CD4-positive, alpha-beta T cell treated with Interleukin-2 at 100 ng/mL for 4 hours (primary cell): ENCODE measurements around the gene PLEKHG7.
"Not testable (repeated sequence)": the region's sequence is repeated elsewhere in the genome, so short reads cannot be mapped to it uniquely, and the experiment has no call there.

Experiments
- DNase-seq: peaks from one replicate; pipeline ENCODE4 v3.0.0-alpha.2; 2020; ENCODE audit warnings: low spot score

Gene PLEKHG7

DNA sequence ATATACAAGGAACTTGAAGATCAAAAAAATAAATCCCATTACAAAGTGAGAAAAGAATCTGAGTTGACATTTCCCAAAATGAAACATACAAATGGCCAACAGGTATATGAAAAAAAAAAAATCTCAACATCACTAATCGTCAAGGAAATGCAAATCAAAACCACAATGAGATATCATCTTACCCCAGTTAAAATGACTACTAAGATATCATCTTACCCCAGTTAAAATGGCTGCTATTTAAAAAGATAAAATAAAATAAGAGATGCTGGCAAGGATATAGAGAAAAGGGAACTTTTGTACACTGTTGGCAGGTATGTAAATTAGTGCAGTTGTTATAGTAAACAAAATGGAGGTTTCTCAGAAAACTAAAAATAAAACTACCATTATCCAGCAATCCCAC lies 44.4 kb downstream of the PLEKHG7 start:
- DNase-seq = no peak

DNA sequence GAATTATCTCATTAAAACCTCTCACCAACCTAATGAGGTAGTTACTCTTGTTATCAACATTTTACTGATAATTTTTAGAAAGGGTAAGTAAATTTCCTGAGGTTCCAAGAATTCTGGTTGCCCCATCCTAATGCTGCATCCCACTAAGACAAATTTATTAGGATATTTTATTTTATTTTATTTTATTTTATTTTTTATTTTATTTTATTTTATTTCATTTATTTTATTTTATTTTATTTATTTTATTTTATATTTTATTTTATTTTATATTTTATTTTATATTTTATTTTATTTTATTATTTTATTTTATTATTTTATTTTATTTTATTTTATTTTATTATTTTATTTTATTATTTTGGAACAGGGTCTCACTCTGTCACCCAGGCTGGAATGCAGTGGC lies 46.9 kb downstream of the PLEKHG7 start:
- DNase-seq = not testable (repeated sequence)

GRCh38 chr12:92753976-92754885 lies 51.4 kb downstream of the PLEKHG7 start:
- no peak for DNase-seq

DNA sequence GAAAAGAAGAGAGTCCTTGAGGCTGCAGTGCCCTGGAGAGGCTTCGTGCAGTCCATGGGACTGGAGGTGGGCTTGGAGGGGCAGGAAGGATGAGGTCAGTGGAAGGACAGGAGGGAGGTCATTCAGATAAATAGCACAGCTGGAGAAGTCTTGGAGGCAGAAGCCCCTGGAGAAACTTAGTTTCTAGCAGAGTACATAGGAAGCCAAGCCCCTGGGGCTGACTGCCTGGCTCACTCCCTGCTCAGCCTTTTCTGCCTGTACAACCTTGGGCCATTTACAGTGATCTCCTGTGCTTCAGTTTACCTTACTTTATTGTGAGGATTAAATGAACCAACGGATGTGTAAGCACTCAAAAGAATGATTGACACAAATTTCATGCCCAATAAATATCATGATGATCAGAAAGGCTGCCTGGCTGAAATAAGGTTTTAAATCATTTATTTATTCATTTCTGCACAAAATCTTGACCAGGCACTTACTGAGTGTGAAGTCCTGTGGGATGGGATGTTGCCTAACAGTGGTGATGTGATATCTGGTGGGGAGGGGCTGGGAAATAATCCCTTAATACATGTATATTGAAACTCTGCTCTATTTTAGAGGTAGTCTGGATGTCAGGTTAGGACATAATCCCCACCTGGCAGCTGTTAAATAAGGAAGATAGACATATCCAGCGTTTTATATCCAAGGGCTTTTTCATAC lies 54.3 kb downstream of the PLEKHG7 start:
- no peak for DNase-seq

DNA sequence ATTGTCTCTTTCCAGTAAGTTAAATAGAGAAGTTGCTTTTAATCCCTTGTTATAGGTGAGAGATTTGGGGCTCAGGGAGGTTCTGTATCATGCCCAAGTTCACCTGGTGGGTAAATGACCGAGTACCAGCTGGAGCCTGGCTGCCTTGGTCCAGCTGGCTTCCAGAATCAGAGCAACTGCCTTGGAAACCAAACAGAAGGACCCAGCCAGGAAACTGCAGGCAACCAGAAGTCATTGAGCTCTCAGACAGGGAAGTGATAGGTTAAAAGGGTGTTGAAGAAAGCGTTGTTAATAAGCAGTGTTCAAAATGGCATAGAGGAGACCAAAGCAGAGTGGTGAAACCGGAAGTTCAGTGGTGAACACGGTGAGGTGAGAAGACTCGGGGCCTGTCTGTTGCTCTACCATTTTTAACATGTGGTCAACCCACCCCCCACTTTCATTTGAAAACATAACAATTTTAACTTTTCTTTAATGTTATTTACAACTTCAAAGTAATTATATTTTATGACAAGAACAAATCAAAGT lies 54.9 kb downstream of the PLEKHG7 start:
- no peak for DNase-seq

- DNase-seq = no peak
Measured at GRCh38 chr12:92759634-92760268, 57.0 kb downstream of the PLEKHG7 start.

GRCh38 chr12:92762773-92763172 lies 60.0 kb downstream of the PLEKHG7 start:
- DNase-seq = no peak

GRCh38 chr12:92764831-92765230 lies 62.0 kb downstream of the PLEKHG7 start:
- DNase-seq = no peak

- no peak for DNase-seq
Measured at GRCh38 chr12:92765871-92766270, 63.1 kb downstream of the PLEKHG7 start.

GRCh38 chr12:92769124-92769901 lies 66.5 kb downstream of the PLEKHG7 start:
- DNase-seq = no peak

- DNase-seq = no peak
Measured at GRCh38 chr12:92771001-92771400, 68.2 kb downstream of the PLEKHG7 start.

- no peak for DNase-seq
Measured at GRCh38 chr12:92775416-92775815, 72.6 kb downstream of the PLEKHG7 start.

- DNase-seq = no peak
Measured at GRCh38 chr12:92778525-92778924, 75.7 kb downstream of the PLEKHG7 start.

DNA sequence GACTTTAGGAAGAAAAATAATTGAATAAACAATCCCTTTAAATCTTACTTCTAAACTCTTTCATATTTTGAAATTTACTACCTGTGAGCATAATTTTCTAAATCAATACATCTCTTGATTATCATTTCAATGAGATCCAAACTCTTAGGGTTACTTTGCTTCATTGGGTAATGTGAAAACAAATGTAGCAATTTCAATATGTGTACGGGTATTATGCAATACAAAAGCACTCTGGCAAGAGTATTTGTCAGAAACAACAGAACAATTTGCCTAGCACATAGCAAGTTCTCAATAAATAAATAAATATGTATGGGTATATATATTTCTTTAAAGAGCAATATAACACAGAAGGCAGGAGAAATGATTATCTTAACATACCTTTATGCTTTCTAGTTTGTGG lies 77.1 kb downstream of the PLEKHG7 start:
- DNase-seq = no peak

GRCh38 chr12:92784356-92784755 lies 81.6 kb downstream of the PLEKHG7 start:
- DNase-seq = no peak

- peak; percentile 73 for DNase-seq
Measured at GRCh38 chr12:92784797-92785562, 82.2 kb downstream of the PLEKHG7 start.

DNA sequence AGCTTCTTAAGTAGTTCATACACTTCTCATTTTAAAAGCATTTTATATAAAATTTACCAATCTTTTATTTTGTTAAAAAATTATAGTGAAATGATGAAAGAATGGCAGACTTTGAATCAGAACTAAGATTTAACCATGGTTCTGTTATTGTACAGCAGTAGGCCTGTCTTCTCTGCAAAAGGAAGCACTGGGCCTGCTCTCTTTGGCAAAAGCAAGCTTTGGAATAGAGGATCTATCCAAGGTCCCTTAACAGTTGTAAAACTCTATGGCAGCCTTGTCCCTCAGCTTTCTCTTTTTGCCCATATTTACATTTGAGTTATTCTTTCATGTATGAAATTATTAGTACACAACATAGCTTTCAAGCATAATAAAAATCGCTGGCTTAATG lies 82.8 kb downstream of the PLEKHG7 start:
- DNase-seq = no peak

DNA sequence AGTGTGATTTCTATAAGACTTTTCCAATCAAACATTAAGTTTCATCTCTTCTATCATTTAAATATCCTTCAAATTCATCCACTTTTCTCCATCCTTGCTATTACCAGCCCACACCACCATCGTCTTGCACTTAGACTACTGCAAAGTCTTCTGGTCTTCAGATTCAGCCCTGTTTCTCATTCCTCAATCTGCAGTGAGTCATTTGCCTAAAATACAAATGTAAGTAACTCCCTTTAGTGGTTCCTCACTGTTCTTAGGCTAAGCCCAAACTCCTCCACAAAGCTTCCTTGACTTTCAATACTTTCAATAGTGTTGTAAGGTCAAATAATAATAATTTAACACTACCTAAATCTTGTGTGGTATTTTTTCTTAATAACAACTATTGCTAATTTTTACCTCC lies 83.3 kb downstream of the PLEKHG7 start:
- DNase-seq = no peak

DNA sequence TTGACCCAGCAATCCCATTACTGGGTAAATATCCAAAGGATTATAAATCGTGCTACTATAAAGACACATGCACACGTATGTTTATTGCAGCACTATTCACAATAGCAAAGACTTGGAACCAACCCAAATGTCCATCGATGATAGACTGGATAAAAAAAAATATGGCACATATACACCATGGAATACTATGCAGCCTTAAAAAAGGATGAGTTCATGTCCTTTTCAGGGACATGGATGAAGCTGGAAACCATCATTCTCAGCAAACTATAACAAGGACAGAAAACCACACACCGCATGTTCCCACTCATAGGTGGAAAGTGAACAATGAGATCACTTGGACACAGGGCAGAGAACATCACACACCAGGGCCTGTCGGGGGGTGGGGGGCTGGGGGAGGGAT lies 91.6 kb downstream of the PLEKHG7 start:
- not testable (repeated sequence) for DNase-seq

DNA sequence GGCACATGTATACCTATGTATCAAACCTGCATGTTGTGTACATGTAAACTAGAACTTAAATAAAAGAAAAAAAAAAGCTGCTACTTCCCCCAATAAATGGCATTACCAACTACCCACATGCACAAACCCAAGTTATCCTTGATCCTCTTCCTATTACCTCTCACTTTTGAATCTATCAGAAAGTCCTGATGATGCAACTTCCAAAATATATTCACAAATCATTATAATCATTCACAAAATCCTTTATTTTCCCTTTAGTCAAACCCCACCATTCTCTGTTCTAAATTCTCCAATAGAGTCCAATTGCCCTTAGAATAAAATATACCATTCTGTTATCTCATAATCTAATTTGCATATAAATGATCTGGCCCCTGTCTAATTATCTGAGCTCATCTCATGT lies 92.0 kb downstream of the PLEKHG7 start:
- no peak for DNase-seq

DNA sequence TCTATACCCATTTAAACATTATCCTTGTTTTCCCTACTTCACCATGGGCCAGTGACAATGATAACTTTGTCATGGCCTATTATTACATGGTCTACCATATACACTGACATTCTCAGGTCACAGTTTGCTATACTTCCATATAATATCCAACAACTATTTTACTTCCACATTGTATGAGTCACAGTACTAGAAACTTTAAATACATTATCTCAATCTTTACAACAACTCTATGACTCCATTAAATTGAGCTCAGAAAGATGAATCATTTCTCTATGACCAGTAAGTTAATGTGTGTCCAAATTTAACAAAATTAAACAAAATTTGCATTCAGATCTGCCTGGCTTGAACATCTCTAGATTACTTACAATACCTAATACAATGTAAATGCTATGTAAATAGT lies 93.9 kb downstream of the PLEKHG7 start:
- DNase-seq = no peak
